Measurements from ENCODE around the gene TNFSF8.
A peak's percentile ranks its signal among the peaks of the same experiment; 100 is the strongest.

TNFSF8 gene

DNA sequence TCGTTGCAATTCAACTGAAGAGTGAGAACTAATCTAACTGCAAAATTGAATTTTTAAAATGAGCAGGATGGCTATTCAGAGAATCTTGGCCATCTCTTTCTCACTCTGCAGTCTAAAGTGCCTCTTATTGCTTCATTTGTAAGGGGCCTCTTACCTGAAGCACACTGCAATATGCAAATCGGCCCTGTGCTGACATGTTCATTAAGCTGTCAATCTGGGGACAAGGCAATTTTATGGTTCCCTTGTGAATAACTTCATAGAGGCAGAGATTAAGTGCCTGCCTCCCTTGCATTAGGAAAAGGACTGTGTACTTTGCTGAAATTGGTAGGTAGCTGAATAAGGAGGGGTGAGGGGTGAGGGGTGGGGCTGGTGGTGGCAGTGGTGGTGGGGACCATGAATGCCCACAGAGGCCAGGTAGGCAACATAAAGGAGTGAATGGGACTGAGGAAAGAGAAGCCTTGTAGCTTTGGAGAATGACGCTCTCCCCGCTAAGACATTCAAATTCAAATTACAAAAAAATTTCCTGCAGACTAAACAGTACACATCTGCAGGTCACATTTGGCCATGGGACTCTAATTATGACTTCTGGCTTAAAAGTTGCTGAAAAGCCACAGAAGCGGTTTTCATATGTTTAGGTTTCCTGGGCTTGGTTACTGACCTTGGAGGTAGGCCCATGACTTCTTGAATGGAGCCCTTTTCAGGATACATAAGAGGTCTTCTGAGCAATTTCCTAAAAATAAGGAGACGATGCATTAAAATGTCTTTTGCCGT, 25.0 kb downstream of the TNFSF8 start:
- no peak for DNase-seq (ENCODE audit: low read depth in 2 of 2)

GRCh38 chr9:114902786-114903524, 27.4 kb downstream of the TNFSF8 start:
- DNase-seq (ENCODE audit: low read depth in 2 of 2), result no peak

DNA sequence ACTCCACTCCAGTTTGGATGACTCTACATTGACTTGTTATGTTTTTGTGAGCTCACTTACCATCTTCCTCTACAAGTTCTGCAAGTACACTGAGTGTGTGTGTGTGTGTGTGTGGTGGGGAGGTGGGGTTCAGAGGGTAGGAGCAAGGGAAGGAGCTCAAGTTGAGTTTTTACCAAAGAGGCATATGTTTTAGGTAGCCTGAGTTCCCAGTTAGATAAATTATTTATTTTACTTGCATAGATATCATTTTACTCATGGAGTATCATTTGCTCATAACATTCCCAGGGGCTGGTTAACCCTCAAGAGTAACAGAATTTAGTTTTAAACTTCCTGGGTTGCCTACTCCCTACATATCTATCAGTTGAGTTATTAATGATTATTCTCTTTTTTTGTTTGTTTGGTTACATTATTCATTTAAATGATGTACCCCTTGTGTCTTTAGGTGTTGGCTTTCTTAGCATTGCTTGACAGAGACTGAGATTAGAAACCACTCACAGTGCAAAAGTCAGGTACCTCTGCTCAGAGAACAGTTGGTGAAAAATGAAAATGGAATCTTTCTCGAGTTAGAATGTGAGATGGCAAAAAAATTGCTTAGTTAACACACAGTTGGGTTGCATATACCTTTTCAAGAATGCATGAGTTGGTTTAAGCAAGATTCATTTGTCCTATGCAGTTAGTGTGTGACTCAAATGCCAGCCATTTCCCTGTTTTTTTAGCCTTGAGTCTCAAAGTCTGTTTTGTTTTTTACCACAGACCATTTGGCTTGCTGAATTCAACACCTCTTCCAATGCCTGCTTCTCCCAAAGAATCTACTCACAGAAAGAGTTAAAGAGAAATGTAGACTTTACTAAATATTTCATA, 29.2 kb downstream of the TNFSF8 start:
- no peak for DNase-seq (ENCODE audit: low read depth in 2 of 2)

- DNase-seq (ENCODE audit: low read depth in 2 of 2), result no peak
Observed at GRCh38 chr9:114899995-114900394, 30.4 kb downstream of the TNFSF8 start.

DNA sequence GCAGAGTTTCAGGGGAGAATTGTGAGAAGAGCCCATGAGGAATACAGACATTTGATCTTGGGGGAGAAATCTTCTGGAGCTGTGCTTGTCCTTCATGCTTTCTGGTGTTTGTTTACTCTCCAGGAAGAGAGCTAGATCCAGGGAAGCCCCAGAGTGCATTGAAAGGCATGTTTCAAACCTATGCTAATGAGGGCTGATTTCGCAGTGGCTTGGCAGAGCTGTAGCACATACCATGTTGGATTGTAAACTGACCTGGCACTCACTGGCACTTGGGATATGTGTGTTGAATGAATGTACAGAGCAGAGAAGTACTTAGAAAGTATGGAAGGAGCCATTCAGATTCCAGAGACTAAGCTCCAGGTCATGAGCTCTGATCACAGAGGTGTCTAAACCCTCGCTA, 30.9 kb downstream of the TNFSF8 start:
- no peak for DNase-seq (ENCODE audit: low read depth in 2 of 2)

DNA sequence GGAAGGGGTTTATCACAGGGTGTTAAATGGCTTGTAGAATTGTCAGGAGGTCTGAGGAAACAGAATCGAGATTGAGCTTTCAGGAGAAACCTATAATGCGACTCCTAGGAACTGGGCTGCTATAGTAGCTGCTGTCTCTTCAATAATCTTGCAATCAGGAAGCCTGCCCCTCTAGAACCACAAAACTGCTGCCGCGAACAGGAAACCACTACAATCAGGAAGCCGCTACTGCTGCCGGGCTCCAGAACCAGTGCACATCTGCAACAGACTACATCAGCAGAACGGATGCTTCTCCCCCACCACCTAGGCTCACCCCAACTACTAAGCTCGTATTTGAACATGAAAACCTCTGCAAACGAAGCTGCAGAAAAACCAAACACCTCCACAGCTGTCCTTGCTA, 31.6 kb downstream of the TNFSF8 start:
- DNase-seq (ENCODE audit: low read depth in 2 of 2), result peak; percentile 55 to 57

- no peak for DNase-seq (ENCODE audit: low read depth in 2 of 2)
Observed at GRCh38 chr9:114897196-114897595, 33.2 kb downstream of the TNFSF8 start.

DNA sequence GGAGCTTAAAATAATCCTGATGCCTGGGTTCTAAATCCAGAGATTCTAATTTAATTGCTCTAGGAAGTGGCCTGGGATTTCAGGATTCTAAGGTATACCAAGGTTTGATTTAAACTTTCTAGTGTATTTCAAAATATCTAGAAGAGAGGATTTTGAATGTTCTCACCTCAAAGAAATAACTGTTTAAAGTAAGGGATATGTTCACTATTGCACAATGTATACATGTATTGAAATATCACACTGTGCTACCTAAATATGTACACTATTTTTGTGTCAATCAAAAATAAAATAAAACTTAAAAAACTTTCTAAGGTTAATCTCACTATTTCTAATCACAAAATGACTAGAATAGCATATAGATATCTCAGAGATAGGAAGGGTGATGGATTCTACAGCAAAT, 34.0 kb downstream of the TNFSF8 start:
- DNase-seq (ENCODE audit: low read depth in 2 of 2), result no peak

DNA sequence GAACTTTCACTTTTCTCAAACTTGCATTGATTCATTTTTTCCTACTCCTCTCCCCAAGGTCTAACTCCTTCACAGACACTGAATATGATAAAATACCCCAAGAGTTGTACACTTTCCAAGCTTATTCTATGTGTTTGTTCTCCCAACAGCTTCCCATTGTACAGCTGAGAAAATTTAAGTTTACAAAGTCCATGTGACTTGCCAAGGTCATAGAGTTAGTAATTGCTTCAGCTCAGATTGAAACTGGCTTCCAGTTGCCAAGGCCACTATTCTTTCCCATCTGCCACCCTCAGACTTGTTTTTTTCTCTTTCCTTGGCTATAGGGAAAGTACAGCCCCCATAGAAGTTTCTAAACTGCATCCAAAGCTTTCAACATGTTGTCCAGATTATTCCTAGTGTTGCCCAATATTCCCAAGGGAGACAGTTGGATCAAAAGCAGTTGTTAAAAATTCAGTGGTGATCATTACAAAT, 34.8 kb downstream of the TNFSF8 start:
- DNase-seq (ENCODE audit: low read depth in 2 of 2), result no peak

DNA sequence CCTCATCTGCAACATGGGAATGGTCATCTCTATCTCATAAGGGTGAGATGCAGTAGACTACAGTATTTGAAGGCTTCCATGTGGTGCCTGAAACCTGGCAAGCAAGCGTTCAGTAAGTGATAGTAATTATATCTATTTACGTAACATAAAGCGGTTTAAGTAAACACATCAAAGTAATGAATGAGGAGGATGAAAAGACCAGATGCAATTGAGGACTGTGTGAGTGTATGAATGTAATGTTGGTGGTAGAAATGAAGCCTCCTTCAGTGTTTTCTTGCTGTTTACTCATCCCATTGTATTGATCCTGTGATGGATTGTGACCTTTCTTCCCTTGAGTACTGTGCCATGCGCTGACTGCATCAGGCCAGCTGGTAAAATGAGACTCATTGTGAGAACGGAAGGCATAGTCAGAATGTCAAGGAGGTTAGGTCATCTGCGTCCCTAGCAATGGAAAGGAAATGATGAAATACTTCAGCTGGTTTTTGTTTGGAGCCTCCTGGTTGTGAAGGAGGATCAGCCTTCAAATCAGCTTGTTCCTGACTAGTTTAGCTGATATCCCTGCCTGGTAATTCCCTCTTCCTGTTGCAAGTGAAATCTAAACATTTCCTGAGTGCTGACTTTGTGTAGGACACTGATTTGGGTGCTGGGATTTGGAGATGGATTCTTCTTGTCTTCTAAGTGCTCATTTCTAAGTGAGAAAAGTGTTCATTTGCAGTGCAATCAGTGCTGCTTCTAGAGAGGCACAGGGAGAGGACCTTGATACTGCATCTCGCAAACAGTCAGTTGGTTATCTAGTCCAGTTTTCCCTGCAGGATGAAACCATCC, 35.6 kb downstream of the TNFSF8 start:
- DNase-seq (ENCODE audit: low read depth in 2 of 2), result no peak

DNA sequence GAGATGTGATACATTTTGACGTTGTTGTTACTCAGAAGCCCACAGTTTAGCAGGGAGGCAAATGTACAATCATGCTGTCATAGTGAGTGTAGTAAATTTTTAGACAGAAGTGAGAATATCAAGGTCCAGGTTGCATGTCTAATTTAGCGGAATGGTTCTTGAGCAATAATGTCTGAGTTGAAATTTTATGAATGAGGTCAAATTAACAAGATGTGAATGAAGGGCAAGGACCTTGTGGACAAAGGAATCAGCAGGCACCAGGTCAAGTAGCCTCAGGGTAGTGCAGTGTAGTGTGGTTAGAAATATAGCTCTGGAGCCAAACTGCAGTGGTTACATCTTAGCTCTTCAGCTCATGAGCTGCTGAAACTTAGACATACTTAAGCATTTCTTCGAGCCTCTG, 36.2 kb downstream of the TNFSF8 start:
- DNase-seq (ENCODE audit: low read depth in 2 of 2), result no peak

DNA sequence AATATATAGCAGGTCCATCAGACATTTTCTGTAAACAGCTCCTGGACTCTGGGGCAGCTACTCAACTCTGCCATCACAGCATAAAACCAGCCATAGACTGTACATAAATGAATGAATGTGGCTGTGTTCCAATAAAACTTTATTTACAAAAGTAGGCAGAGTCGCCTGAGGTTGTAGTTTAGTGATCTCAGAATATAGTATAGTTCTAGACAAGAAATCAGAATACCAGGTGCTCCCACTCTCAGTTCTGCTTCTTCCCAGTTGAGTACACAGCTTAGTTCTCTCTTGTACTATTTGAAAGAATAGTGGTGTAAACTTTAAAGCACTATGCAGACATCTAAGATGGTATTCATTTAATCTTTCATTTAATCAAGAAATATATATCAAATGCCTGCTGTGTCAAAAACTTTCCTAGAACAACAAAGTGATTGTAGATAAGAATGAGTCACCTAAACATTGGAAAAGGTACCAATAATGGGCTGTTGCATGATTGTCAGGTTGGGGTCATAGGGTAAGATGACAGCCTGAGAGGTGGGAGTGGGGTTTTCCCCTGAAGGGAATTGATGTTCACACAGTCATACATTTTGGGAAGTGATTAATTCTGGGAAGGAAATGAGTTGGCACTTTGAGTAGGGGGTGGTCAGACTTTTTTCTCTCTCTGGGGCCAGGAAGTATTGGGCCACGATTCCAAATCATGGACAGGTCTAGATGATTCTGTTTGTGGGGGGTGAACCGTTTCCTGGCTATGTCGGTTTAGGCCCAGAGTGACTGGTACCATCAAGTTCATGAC, 37.0 kb downstream of the TNFSF8 start:
- DNase-seq (ENCODE audit: low read depth in 2 of 2), result no peak

DNA sequence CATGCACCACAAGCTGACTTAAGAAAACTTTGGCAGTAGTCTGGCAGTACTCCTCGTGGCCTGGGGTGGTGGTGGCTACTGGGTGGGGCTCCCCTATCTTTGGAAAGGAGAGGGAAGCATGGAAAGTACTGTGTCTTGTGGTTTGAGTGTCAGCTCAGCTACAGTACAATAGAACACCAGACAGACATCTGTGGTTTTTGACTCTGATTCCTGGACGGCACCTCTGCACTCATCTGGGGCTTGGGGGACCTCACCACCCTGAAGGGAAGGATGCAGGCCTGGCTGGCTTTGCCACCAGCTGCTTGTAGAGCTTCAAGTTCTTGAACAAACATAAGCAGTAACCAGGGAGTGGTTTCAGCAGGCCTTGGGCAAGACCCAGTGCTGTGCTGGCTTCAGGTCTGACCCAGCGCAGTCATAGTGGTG, 40.6 kb downstream of the TNFSF8 start:
- no peak for DNase-seq (ENCODE audit: low read depth in 2 of 2)

DNA sequence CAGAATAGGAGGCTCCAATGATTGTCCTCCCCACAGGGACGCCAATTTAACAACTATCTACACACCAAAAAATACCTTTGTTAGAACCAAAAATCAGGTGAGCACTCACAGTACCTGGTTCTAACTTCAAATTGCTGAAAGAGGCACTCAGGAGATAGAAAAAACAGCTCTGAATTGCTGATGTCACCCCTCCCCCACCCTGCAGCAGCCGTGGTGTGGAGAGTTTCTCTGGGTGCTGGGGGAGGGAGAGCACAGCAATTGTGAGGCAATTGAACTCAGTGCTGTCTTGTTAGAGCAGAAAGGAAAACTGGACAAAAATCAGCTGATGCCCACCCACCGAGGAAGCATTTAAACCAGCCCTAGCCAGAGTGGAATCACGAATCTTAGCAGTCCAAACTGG, 41.8 kb downstream of the TNFSF8 start:
- no peak for DNase-seq (ENCODE audit: low read depth in 2 of 2)

DNA sequence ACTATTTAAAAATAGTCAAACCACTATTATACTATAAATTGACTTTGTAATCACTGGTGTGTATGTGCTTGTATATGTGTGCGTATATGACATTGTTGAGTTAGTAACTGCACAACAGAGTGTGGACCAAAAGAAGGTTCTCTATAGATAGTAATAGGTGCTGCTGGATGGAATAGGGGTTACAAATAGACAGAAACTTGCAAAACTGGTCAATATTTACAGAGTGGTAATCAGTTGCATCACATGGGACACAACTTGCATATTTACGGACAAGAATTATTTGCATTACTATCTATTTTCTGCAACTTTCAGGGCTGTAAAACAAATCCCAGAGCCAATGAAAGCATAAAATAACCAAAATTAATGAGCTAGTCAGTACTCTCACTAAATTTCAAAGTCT, 42.4 kb downstream of the TNFSF8 start:
- no peak for DNase-seq (ENCODE audit: low read depth in 2 of 2)

DNA sequence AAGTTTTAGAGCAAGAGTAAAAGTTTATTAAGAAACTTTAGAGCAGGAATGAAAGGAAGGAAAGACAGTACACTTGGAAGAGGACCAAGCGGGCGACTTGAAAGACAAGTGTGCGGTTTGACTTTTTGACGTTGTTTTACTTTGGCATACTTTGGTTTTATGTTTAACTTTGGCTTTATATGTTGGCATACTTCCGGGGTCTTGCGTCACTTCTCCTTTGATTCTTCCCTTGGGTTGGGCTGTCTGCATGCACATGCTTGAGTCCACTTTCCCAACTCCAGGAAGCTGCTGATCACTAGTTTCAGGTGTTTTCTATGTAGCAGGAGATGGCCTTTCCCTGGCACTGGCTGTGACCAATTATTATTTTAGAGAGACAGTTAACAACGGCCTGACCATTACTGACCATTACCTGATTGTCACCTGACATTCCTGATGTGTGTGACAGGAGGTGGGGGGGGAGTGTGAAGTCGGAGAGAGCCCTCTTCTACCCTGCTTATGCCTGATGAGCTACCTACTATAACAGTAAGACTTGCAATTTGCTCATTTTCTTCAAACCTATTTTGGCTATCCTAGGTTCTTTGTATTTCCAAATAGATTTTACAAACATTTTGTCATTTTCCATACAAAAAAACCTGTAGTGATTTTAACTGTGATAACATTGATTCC, 45.5 kb downstream of the TNFSF8 start:
- DNase-seq (ENCODE audit: low read depth in 2 of 2), result no peak

- no peak for DNase-seq (ENCODE audit: low read depth in 2 of 2)
Observed at GRCh38 chr9:114883709-114884108, 46.7 kb downstream of the TNFSF8 start.

DNA sequence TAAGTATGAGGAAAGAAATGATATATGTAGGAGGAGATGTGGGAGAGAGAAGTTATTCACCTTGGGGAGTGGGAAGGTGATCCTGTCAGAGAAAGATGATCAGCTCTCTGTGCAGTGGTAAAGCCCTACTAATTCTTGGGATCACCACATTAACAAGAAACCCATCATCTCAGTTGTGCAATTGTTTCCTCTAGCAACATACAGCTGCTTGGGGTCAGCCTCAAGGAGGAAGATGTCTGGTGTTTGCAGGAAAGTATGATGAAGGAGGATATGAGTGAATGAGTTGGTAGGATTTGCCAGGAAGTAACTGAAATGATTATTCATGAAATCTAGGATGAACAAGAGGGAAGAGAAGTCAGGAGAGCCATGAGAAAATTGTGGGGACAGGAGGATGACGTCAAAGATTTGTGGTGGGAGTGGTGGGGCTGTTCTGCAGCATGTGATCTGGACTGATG, 50.1 kb downstream of the TNFSF8 start:
- no peak for DNase-seq (ENCODE audit: low read depth in 2 of 2)

- DNase-seq (ENCODE audit: low read depth in 2 of 2), result no peak
Observed at GRCh38 chr9:114878879-114879564, 51.4 kb downstream of the TNFSF8 start.
